GM12878 (cell line): ENCODE data around the gene TMEM82. TPM values are rescaled to one million over a fixed set of nuclear protein-coding genes. Genes with fewer than 3 reads are reported as not detected.

Experiments used
- ATAC-seq: fragments of 200-7000 bp; cut with Tn5 transposase; 3 replicates; pipeline ENCODE4 v1.9.1; 2020; ENCODE audit warnings: mild to moderate bottlenecking, moderate library complexity
- BruUV-seq: library from RNA; stranded (reverse); fragments of 400-500 nt; replicated peaks from 2 replicates; lab custom pipeline; 2021; lab: Mats Ljungman, UMichigan
- CTCF ChIA-PET: fragments of 300-600 bp; sonication (Branson Sonifier 250); formaldehyde crosslinking; extraction: SDS; loops from one replicate; lab custom pipeline; 2021; ENCODE audit warnings: inconsistent platforms; lab: Yijun Ruan, JAX
- POLR2A ChIA-PET: fragments of 350-600 bp; formaldehyde crosslinking; extraction: SDS; loops from one replicate; lab custom pipeline; 2021; ENCODE audit warnings: inconsistent platforms; lab: Charles Lee
- RAD21 ChIA-PET: fragments of 300-600 bp; sonication (Branson Sonifier 250); formaldehyde crosslinking; loops from one replicate; lab custom pipeline; 2023; ENCODE audit warnings: antibody characterized with exemption; ENCODE audit not compliant: unreplicated experiment; lab: Charles Lee
- SMC1A ChIA-PET: fragments of 300-600 bp; sonication (Branson Sonifier 250); formaldehyde crosslinking; loops from one replicate; lab custom pipeline; 2023; ENCODE audit not compliant: unreplicated experiment, uncharacterized antibody; lab: Charles Lee
- DNase-seq: peaks from one replicate; pipeline ENCODE4 v3.0.0-alpha.2; 2011; ENCODE audit warnings: low read depth, low spot score
- FAIRE-seq: peaks from 3 replicates; lab custom pipeline; 2011; peaks lifted over from hg19 to GRCh38; lab: Jason Lieb, UNC
- H2AFZ ChIP-seq: 2 replicates; pipeline ENCODE4 v1.6.0; 2011; ENCODE audit warnings: low read depth, low read length, control low read depth; ENCODE audit not compliant: control insufficient read depth
- H3K27ac ChIP-seq: 2 replicates; pipeline ENCODE4 v1.5.1; 2011; ENCODE audit warnings: control low read depth; ENCODE audit not compliant: control insufficient read depth, insufficient read depth
- H3K27me3 ChIP-seq, 2 experiments: replicated peaks in 1 of 2; 2 replicates each; pipeline versions ENCODE4 v1.6.0 to v1.6.1; 2011; ENCODE audit warnings: low read length in 1 of 2; ENCODE audit not compliant: control insufficient read depth in 2 of 2, insufficient read depth in 2 of 2
- H3K36me3 ChIP-seq, 2 experiments: 2 replicates each; pipeline ENCODE4 v1.5.1; 2011; ENCODE audit warnings: low read length in 1 of 2; ENCODE audit not compliant: control insufficient read depth in 2 of 2, insufficient read depth in 2 of 2
- H3K4me1 ChIP-seq: 2 replicates; pipeline ENCODE4 v1.6.1; 2011; ENCODE audit warnings: mild to moderate bottlenecking, low read length, moderate library complexity, mixed read lengths; ENCODE audit not compliant: control insufficient read depth, insufficient read depth
- H3K4me2 ChIP-seq: 2 replicates; pipeline ENCODE4 v1.6.0; 2011; ENCODE audit warnings: control low read depth; ENCODE audit not compliant: control insufficient read depth, insufficient read depth
- H3K4me3 ChIP-seq: fragments of 200-600 bp; sonication (generic); 2 replicates; pipeline ENCODE4 v1.5.1; 2016
- H3K79me2 ChIP-seq: 2 replicates; pipeline ENCODE4 v1.6.0; 2011; ENCODE audit warnings: low read length; ENCODE audit not compliant: control insufficient read depth, insufficient read depth
- H3K9ac ChIP-seq: 2 replicates; pipeline ENCODE4 v1.8.0; 2011; ENCODE audit warnings: low read length, control low read depth, mixed read lengths; ENCODE audit not compliant: control insufficient read depth, insufficient read depth
- H3K9me3 ChIP-seq: replicated peaks from 3 replicates; pipeline ENCODE4 v1.5.1; 2011; ENCODE audit warnings: mild to moderate bottlenecking, low read length; ENCODE audit not compliant: control insufficient read depth, insufficient read depth
- H4K20me1 ChIP-seq: 2 replicates; pipeline ENCODE4 v1.6.0; 2011; ENCODE audit not compliant: control insufficient read depth, insufficient read depth
- CHD2 ChIP-seq: IDR thresholded peaks from 2 replicates; pipeline ENCODE4 v1.6.1; 2011; ENCODE audit warnings: low read depth, low read length, improper control_type of control experiment, borderline replicate concordance
- CUX1 ChIP-seq: IDR thresholded peaks from 2 replicates; pipeline ENCODE4 v1.6.1; 2012; ENCODE audit warnings: improper control_type of control experiment, low read depth, low read length; ENCODE audit not compliant: insufficient replicate concordance
- EGR1 ChIP-seq, 2 experiments: IDR thresholded peaks; 1 replicate in 1 of 2; 2 replicates in 1 of 2; pipeline ENCODE4 v1.6.1; 2011 to 2012; ENCODE audit warnings: low read depth in 2 of 2, low read length in 2 of 2, borderline replicate concordance in 1 of 2, mild to moderate bottlenecking in 1 of 2, moderate library complexity in 1 of 2
- NR2C2 ChIP-seq: IDR thresholded peaks from 2 replicates; pipeline ENCODE4 v1.6.1; 2011; ENCODE audit warnings: borderline replicate concordance, low read depth; ENCODE audit not compliant: control insufficient read depth, insufficient read length
- ZNF24 ChIP-seq: fragments of 450-650 bp; IDR thresholded peaks from 2 replicates; pipeline ENCODE4 v1.6.1; 2017; ENCODE audit warnings: antibody characterized with exemption, mild to moderate bottlenecking
- WGBS: methylation state at CpG from one replicate; pipeline ENCODE4 v1.1.6; 2016; ENCODE audit warnings: low lambda C conversion rate; ENCODE audit not compliant: insufficient replicate concordance, insufficient coverage; ENCODE audit errors: missing lambda C conversion rate; 5-methylcytosine and 5-hydroxymethylcytosine counted together
- in situ Hi-C: fragments of 300-500 bp; cut with MboI; formaldehyde crosslinking; loops from 9 replicates; pipeline ENCODE4 v1.14.3; 2018; ENCODE audit warnings: mixed read lengths
- intact Hi-C: fragments of 100-400 bp; cut with micrococcal nuclease; formaldehyde crosslinking; loops from one replicate; pipeline ENCODE4 v1.14.2; 2022; ENCODE audit not compliant: unreplicated experiment
- polyA plus RNA-seq, 11 experiments: library from polyadenylated mRNA; depleted of rRNA in 4 of 11; unstranded in 6 of 11; stranded (reverse) in 5 of 11; fragments of >200 nt; fragmentation: Nextera tagmentation in 4 of 11; fragmentation: Illumina TruSeq in 1 of 11; extraction: Ambion mirVana in 4 of 11; extraction: Trizol in 1 of 11; gene quantifications; 1 replicate in 1 of 11; 2 replicates in 10 of 11; pipeline versions ENCODE4 v1.2.1 to v1.2.3, GENCODE V29; 2011 to 2016; ENCODE audit warnings: inconsistent platforms in 2 of 11, missing spikeins in 2 of 11, low read depth in 1 of 11
- total RNA-seq, 4 experiments: library from RNA; depleted of rRNA in 3 of 4; stranded (reverse); fragments of >200 nt in 3 of 4; fragmentation: Illumina TruSeq in 1 of 4; extraction: Trizol in 1 of 4; gene quantifications; 2 replicates each; pipeline versions ENCODE4 v1.2.1 to v1.2.3, GENCODE V29; 2013 to 2021

TMEM82 gene
- total and polyA plus RNA-seq, 10 of the 15 experiments (the other 5 are each of a cell fraction or from before 2014, with no cell fraction given), result not detected

DNA sequence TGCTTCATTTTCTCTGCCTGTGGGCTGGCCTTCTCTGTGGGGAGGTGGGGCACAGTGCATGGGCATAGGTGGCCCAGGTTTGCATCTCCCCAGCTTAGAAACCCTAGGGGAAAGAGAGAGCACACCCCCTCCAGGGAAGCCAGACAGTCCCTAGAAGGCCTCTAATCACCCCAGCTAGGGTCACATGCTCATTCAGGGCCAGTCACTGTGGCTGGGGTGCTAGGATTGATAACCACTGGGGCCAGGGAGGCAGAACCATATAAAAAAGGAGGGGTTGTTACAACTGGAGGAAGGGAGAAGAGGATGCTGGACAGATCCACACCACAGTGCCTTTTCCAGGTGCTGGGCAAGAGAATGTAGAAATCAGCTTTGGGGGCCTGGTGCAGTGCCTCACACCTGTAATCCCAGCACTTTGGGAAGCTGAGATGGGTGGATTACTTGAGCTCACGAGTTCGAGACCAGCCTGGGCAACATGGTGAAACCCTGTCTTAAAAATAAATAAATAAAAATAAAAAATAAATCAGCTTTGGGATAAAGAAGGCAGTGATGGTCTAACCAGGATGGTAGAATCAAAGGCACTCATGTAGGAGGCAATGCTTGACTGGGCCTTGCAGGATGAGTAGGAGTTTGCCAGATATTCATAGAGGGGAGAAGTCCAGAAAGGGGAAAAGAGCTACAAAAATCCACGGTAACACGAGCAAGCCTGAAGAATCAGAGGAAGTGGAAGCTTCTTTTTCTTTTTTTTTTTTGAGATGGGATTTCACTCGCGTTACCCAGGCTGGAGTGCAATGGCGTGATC lies 35.8 kb downstream of the TMEM82 start:
- Histone ChIP-seq H2AFZ (no peak overlapping the region), H3K9ac (no peak overlapping the region), H3K36me3 (no peaks in the 10 kb centered on the region), H3K79me2 (no peaks in the 10 kb centered on the region), H3K27me3 (no peaks in the 10 kb centered on the region), H3K9me3 (no peaks in the 10 kb centered on the region), H3K4me3 (no peak overlapping the region), H3K4me1 (no peaks in the 10 kb centered on the region), H4K20me1 (no peaks in the 10 kb centered on the region), H3K4me2 (no peak overlapping the region), H3K27ac (no peak overlapping the region)
- ChIA-PET CTCF (interaction anchor here (0.7 to 1.3 kb wide), 4 partner anchors 11 to 151 kb away, joined by 3 to 5 read pairs (median 4); no protein-coding TSS in a partner anchor), SMC1A (no interaction called here), RAD21 (interaction anchor here (0.6 to 0.8 kb wide), 2 partner anchors 14 to 17 kb away, joined by 3 read pairs; no protein-coding TSS in a partner anchor), POLR2A (interaction anchor here (0.6 kb wide), 3 partner anchors 13 to 160 kb away, joined by 3 to 6 read pairs (median 4); no protein-coding TSS in a partner anchor)
- ATAC-seq, result no peak
- no peak for FAIRE-seq
- intact Hi-C loops, result no loop called here
- TF ChIP-seq ZNF24, result no peak
- TF ChIP-seq EGR1 (IDR thresholded peaks at IDR 0.05; ENCODE audit: borderline replicate concordance in 1 of 2, low read depth in 2 of 2, low read length in 2 of 2), result no peak
- no peak for TF ChIP-seq CUX1
- TF ChIP-seq NR2C2, result no peak
- TF ChIP-seq CHD2, result no peak
- DNase-seq, result no peak
- no TSS peak for BruUV-seq
- in situ Hi-C loops, result no loop called here
- WGBS, result 42% methylated on average over 4 of the region's 7 CpGs
